GM12873 (cell line): ENCODE results near the gene IREB2.

Experiments used
- TF ChIP-seq, protein P1 (sequence below): IDR thresholded peaks from 2 replicates; pipeline ENCODE4 v1.5.1; 2012; ENCODE audit warnings: low read depth, mild to moderate bottlenecking, moderate library complexity, low read length, control low read depth; ENCODE audit not compliant: insufficient read depth; ENCODE audit errors: missing control alignments

The IREB2 gene

DNA sequence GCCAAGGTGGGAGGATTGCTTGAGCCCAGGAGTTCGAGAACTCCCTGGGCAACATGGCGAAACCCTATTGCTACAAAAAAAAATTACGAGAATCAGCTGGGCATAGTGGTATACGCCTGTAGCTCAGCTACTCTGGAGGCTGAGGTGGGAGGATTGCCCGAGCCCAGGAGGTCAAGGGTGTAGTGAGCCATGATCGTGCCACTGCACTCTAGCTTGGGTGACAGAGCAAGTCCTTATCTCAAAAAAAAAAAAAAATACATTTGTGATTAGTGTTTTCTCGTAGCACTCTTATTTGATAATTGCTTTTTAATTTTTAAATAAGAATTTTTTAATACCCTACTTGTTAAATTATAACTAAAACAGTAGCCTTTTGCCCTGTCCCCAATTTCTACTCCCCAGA lies 18.4 kb downstream of the IREB2 start:
- TF ChIP-seq, protein P1, sequence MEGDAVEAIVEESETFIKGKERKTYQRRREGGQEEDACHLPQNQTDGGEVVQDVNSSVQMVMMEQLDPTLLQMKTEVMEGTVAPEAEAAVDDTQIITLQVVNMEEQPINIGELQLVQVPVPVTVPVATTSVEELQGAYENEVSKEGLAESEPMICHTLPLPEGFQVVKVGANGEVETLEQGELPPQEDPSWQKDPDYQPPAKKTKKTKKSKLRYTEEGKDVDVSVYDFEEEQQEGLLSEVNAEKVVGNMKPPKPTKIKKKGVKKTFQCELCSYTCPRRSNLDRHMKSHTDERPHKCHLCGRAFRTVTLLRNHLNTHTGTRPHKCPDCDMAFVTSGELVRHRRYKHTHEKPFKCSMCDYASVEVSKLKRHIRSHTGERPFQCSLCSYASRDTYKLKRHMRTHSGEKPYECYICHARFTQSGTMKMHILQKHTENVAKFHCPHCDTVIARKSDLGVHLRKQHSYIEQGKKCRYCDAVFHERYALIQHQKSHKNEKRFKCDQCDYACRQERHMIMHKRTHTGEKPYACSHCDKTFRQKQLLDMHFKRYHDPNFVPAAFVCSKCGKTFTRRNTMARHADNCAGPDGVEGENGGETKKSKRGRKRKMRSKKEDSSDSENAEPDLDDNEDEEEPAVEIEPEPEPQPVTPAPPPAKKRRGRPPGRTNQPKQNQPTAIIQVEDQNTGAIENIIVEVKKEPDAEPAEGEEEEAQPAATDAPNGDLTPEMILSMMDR, result no peak

DNA sequence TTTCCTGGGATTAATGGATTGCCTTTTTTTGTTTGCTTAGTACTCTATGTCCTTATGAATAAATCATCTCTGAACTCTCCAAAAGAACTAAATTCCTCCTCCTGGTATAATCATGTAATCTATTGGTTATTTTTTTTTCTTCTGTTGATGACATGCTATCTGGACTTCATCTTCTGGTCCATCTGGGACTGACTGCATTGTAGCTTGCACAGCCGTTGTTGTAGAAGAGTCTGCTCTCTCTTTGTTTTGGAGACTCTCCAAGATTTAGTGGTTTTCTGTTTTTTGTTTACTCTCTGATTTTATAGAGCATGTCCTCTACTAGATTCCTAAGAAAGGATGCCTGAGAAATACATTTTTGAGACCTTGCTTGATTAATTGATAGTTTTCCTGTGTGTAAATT lies 19.1 kb downstream of the IREB2 start:
- TF ChIP-seq, protein P1, result no peak

DNA sequence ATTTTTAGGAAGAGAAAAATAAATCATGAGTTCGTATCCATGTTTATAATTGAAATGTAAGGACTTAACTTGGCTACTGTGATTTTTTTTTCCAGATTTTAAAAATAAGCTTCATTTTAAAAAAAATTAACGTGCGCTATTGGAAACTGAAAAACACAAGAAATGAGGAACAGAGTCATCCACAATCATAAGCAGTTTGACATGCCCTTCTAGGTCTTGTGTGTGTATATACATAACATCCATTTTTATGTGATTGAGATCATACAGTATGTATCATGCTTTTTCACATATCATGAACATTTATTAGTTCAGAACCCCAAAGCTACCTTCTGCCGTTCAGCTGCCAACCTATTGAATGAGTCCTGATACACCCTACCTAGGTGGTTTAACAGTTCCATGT lies 22.7 kb downstream of the IREB2 start:
- TF ChIP-seq, protein P1, result no peak

- TF ChIP-seq, protein P1, result no peak
These were observed 23.3 kb downstream of the IREB2 start for GRCh38 chr15:78461171-78461888.

GRCh38 chr15:78469031-78469430 lies 31.0 kb downstream of the IREB2 start:
- TF ChIP-seq, protein P1, result no peak

DNA sequence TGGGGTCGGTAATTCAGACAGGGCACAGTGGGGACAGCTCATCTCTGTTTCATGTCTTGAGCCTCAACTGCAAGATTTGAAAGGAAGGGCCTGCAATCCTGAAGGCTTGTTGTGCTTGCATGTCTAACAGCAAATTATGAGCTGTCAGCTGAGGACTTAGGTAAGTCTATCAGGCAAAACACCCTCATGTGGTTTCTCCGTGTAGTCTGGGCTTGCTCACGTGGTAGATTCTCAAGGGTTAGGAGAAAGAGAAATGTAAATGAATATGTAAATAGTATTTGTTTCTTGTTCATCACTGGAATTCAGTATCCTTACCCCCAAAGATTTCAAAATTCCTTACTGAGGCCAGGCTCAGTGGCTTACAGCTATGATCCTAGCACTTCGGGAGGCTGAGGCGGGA lies 39.3 kb downstream of the IREB2 start:
- TF ChIP-seq, protein P1, result no peak

DNA sequence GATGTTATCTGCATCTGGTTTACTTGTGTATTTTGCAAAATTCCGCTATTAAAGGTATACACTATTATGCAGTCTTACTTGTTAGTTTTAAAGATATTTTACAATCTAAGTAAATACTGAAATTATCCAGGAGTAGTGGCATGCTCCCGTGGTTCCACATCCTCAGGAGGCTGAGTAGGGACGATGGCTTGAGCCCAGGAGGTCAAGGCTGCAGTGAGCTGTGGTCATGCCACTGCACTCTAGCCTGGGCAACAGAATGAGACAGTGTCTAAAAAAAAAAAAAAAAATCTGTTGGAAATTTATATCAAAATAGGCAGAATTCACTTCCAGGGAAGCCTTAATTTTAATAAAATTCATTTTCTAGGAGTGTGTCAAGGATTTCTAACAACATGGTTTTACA lies 41.6 kb downstream of the IREB2 start:
- TF ChIP-seq, protein P1, result no peak
